HepG2 (cell line): ENCODE data around the gene HBQ1. TPM values are rescaled to one million over a fixed set of nuclear protein-coding genes. Genes with fewer than 3 reads are reported as not detected.

ENCODE experiments used
- CEBPZ ChIP-seq: IDR thresholded peaks from 2 replicates; pipeline ENCODE4 v1.6.1; 2012; ENCODE audit warnings: low read length, improper control_type of control experiment
- CREM ChIP-seq, 2 experiments: sonication (generic) in 1 of 2; formaldehyde crosslinking in 1 of 2; IDR thresholded peaks; 2 replicates each; pipeline versions ENCODE4 v1.4.0 to v1.6.1; 2016 to 2020; ENCODE audit warnings: antibody characterized with exemption in 1 of 2, mild to moderate bottlenecking in 1 of 2, missing genetic modification reagents in 1 of 2
- CSRNP1 ChIP-seq: sonication (generic); formaldehyde crosslinking; IDR thresholded peaks from 2 replicates; pipeline ENCODE4 v1.8.1; 2023; ENCODE audit warnings: mild to moderate bottlenecking, missing genetic modification reagents
- E2F1 ChIP-seq: sonication (generic); formaldehyde crosslinking; IDR thresholded peaks from 2 replicates; pipeline ENCODE4 v1.5.0; 2020; ENCODE audit warnings: missing genetic modification reagents
- ELF4 ChIP-seq: sonication (generic); formaldehyde crosslinking; IDR thresholded peaks from 2 replicates; pipeline ENCODE4 v1.5.0; 2020; ENCODE audit warnings: missing genetic modification reagents, mild to moderate bottlenecking, moderate library complexity, borderline replicate concordance
- HMG20A ChIP-seq: IDR thresholded peaks from 2 replicates; pipeline ENCODE4 v1.6.1; 2016; ENCODE audit warnings: borderline replicate concordance
- KMT2A ChIP-seq: sonication (generic); formaldehyde crosslinking; IDR thresholded peaks from 2 replicates; pipeline ENCODE4 v1.4.0; 2020; ENCODE audit warnings: missing genetic modification reagents
- SNAPC4 ChIP-seq: sonication (generic); formaldehyde crosslinking; IDR thresholded peaks from 2 replicates; pipeline ENCODE4 v1.4.0; 2020; ENCODE audit warnings: mild to moderate bottlenecking, missing genetic modification reagents
- ZNF3 ChIP-seq: IDR thresholded peaks from 2 replicates; pipeline ENCODE4 v1.7.0; 2017; ENCODE audit warnings: inconsistent platforms
- ZNF30 ChIP-seq: sonication (generic); formaldehyde crosslinking; IDR thresholded peaks from 2 replicates; pipeline ENCODE4 v1.5.0; 2020; ENCODE audit warnings: mild to moderate bottlenecking, missing genetic modification reagents
- ZNF562 ChIP-seq: sonication (generic); formaldehyde crosslinking; IDR thresholded peaks from 2 replicates; pipeline ENCODE4 v1.8.0; 2022; ENCODE audit warnings: missing genetic modification reagents, borderline replicate concordance
- ZNF616 ChIP-seq: sonication (generic); formaldehyde crosslinking; IDR thresholded peaks from 2 replicates; pipeline ENCODE4 v1.5.0; 2020; ENCODE audit warnings: low read depth, mild to moderate bottlenecking, missing genetic modification reagents
- ZNF775 ChIP-seq: sonication (generic); formaldehyde crosslinking; IDR thresholded peaks from 2 replicates; pipeline ENCODE4 v1.4.0; 2020; ENCODE audit warnings: missing genetic modification reagents, mild to moderate bottlenecking, moderate library complexity, borderline replicate concordance
- polyA plus RNA-seq, 8 experiments: library from polyadenylated mRNA; depleted of rRNA in 3 of 8; stranded (reverse) in 7 of 8; unstranded in 1 of 8; fragments of >200 nt; fragmentation: Illumina TruSeq in 4 of 8; extraction: Trizol in 4 of 8; gene quantifications; 2 replicates each; pipeline versions ENCODE4 v1.2.1 to v1.2.3, GENCODE V29; 2011 to 2016; ENCODE audit warnings: low read depth in 4 of 8, missing spikeins in 1 of 8, mixed read lengths in 1 of 8; ENCODE audit not compliant: insufficient read depth in 1 of 8
- total RNA-seq, 5 experiments: library from RNA; depleted of rRNA; stranded (reverse); fragments of >200 nt; fragmentation: Illumina TruSeq; extraction: Trizol; gene quantifications; 2 replicates each; pipeline ENCODE4 v1.2.3, GENCODE V29; 2016; ENCODE audit warnings: low read depth in 1 of 5
- TF ChIP-seq, protein P1 (sequence below): sonication (generic); formaldehyde crosslinking; IDR thresholded peaks from 2 replicates; pipeline ENCODE4 v1.4.0; 2020; ENCODE audit warnings: missing genetic modification reagents

HBQ1 gene
- total and polyA plus RNA-seq, 2 of the 13 experiments (the other 11 are each of a cell fraction or from before 2014, with no cell fraction given), result 4.9 to 7.4 TPM

DNA sequence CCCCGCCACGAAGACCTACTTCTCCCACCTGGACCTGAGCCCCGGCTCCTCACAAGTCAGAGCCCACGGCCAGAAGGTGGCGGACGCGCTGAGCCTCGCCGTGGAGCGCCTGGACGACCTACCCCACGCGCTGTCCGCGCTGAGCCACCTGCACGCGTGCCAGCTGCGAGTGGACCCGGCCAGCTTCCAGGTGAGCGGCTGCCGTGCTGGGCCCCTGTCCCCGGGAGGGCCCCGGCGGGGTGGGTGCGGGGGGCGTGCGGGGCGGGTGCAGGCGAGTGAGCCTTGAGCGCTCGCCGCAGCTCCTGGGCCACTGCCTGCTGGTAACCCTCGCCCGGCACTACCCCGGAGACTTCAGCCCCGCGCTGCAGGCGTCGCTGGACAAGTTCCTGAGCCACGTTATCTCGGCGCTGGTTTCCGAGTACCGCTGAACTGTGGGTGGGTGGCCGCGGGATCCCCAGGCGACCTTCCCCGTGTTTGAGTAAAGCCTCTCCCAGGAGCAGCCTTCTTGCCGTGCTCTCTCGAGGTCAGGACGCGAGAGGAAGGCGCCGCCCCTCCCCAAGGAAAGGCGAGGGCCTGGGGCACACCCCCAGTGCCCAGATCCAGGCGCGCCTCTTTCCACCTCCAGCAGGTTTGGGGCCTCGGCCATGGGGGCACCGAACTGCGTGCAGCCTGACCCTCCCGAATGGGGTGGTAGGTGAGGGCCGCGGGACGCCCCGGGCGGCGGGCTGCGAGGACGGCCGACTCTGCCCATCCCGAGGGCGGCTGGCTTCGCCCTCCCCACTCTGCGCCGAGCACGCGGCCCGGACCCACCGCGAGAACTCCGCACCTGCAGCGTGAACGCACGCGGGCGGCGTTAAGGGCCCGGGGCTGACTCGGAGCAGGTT, 664 bp downstream of the HBQ1 start (continued):
- peak; percentile 99 for TF ChIP-seq CSRNP1 (CRISPR knock-in tag)
- peak; percentile 45; the same call in 1 of the 2 replicates for TF ChIP-seq ZNF3 (CRISPR knock-in tag)
- peak; percentile 94 for TF ChIP-seq ZNF775 (CRISPR knock-in tag)
- TF ChIP-seq KMT2A (CRISPR knock-in tag), result peak; percentile 68; the same call in 1 of the 2 replicates
- TF ChIP-seq ZNF562, result peak; percentile 93; the same call in 1 of the 2 replicates
- TF ChIP-seq ZNF30 (CRISPR knock-in tag), result peak; percentile 99
- TF ChIP-seq ZNF616 (CRISPR knock-in tag), result peak; percentile 96
- TF ChIP-seq CEBPZ, result no peak
- peak; percentile 86 for TF ChIP-seq E2F1 (CRISPR knock-in tag)
- no peak for TF ChIP-seq CREM (IDR thresholded peaks at IDR 0.05)
- TF ChIP-seq CREM (CRISPR knock-in tag; IDR thresholded peaks at IDR 0.05), result no peak
- TF ChIP-seq ELF4 (CRISPR knock-in tag), result peak; percentile 76; the same call in 1 of the 2 replicates
- TF ChIP-seq, protein P1, sequence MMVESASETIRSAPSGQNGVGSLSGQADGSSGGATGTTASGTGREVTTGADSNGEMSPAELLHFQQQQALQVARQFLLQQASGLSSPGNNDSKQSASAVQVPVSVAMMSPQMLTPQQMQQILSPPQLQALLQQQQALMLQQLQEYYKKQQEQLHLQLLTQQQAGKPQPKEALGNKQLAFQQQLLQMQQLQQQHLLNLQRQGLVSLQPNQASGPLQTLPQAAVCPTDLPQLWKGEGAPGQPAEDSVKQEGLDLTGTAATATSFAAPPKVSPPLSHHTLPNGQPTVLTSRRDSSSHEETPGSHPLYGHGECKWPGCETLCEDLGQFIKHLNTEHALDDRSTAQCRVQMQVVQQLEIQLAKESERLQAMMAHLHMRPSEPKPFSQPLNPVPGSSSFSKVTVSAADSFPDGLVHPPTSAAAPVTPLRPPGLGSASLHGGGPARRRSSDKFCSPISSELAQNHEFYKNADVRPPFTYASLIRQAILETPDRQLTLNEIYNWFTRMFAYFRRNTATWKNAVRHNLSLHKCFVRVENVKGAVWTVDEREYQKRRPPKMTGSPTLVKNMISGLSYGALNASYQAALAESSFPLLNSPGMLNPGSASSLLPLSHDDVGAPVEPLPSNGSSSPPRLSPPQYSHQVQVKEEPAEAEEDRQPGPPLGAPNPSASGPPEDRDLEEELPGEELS (CRISPR knock-in tag), result peak; percentile 59; the same call in 1 of the 2 replicates
- no peak for TF ChIP-seq SNAPC4 (CRISPR knock-in tag)
- TF ChIP-seq HMG20A (CRISPR knock-in tag), result 0 out of 2 replicates have a peak, but pooled peaks have one; percentile 14
